ENCODE results near the gene SLC17A7. TPM values are rescaled to one million over a fixed set of nuclear protein-coding genes. Genes with fewer than 3 reads are reported as not detected.

The SLC17A7 gene
- total and polyA plus RNA-seq, 5 donors from 2014 or later, result not detected

GRCh38 chr19:49427855-49428546 is 13.3 kb downstream of the SLC17A7 start:
- peak overlapping the region in 3 of 4 donors; percentile 41 to 74 (median 67) for H3K4me3 Mint-ChIP-seq
- H3K4me1 Mint-ChIP-seq, result peaks cover 5 to 68% (median 21%) of the 10 kb centered on the region in 4 donors
- no peak overlapping the region for H3K27ac Mint-ChIP-seq
- peaks cover 94% of the 10 kb centered on the region for H3K27me3 Mint-ChIP-seq
- Histone ChIP-seq H3K9me3 (ENCODE audit: control insufficient read depth in 2 of 2, low read length in 2 of 2) (no peaks in the 10 kb centered on the region), H3K27me3 (ENCODE audit: control insufficient read depth, insufficient read depth, low read length) (peaks cover 46% of the 10 kb centered on the region), H3K4me3 (ENCODE audit: low read depth, low read length) (no peak overlapping the region), H3K36me3 (ENCODE audit: control insufficient read depth, insufficient read depth, low read length) (no peaks in the 10 kb centered on the region), H3K4me1 (ENCODE audit: control insufficient read depth, insufficient read depth, low read length, poor library complexity, severe bottlenecking) (peaks cover 46% of the 10 kb centered on the region), H3K27ac (ENCODE audit: insufficient read depth, low read length, poor library complexity, severe bottlenecking) (no peak overlapping the region)
- H3K9me3 Mint-ChIP-seq, result peaks cover 0 to 15% (median 0%) of the 10 kb centered on the region in 7 donors
- DNase-seq (peak in 1 of 3 donors; percentile 35), ATAC-seq (ENCODE audit: low read depth in 2 of 2) (peak in 1 of 2 donors; percentile 23)
- H3K36me3 Mint-ChIP-seq, result peaks cover 3% of the 10 kb centered on the region

GRCh38 chr19:49427339-49427738 is 14.0 kb downstream of the SLC17A7 start:
- H3K27ac ChIP-seq (ENCODE audit: insufficient read depth, low read length, poor library complexity, severe bottlenecking), result no peak overlapping the region
- H3K4me1 ChIP-seq (ENCODE audit: control insufficient read depth, insufficient read depth, low read length, poor library complexity, severe bottlenecking), result peaks cover 46% of the 10 kb centered on the region
- no peaks in the 10 kb centered on the region for H3K36me3 ChIP-seq (ENCODE audit: control insufficient read depth, insufficient read depth, low read length)
- H3K27me3 Mint-ChIP-seq, result peaks cover 93% of the 10 kb centered on the region
- H3K27me3 ChIP-seq (ENCODE audit: control insufficient read depth, insufficient read depth, low read length), result peaks cover 50% of the 10 kb centered on the region
- peaks cover 5 to 68% (median 26%) of the 10 kb centered on the region in 4 donors for H3K4me1 Mint-ChIP-seq
- no peaks in the 10 kb centered on the region for H3K9me3 ChIP-seq (ENCODE audit: control insufficient read depth in 2 of 2, low read length in 2 of 2)
- H3K9me3 Mint-ChIP-seq, result peaks cover 0 to 15% (median 0%) of the 10 kb centered on the region in 7 donors
- H3K27ac Mint-ChIP-seq, result no peak overlapping the region
- ATAC-seq (ENCODE audit: low read depth in 2 of 2) (no peak), DNase-seq (no peak)
- H3K4me3 ChIP-seq (ENCODE audit: low read depth, low read length), result no peak overlapping the region
- H3K4me3 Mint-ChIP-seq, result peak overlapping the region in 1 of 4 donors; percentile 36
- H3K36me3 Mint-ChIP-seq, result peaks cover 8% of the 10 kb centered on the region

- peaks cover 8% of the 10 kb centered on the region for H3K36me3 Mint-ChIP-seq
- peaks cover 0 to 17% (median 0%) of the 10 kb centered on the region in 7 donors for H3K9me3 Mint-ChIP-seq
- ATAC-seq (ENCODE audit: low read depth in 2 of 2), result no peak
- Histone ChIP-seq H3K27me3 (ENCODE audit: control insufficient read depth, insufficient read depth, low read length) (peaks cover 60% of the 10 kb centered on the region), H3K36me3 (ENCODE audit: control insufficient read depth, insufficient read depth, low read length) (no peaks in the 10 kb centered on the region), H3K4me3 (ENCODE audit: low read depth, low read length) (no peak overlapping the region), H3K4me1 (ENCODE audit: control insufficient read depth, insufficient read depth, low read length, poor library complexity, severe bottlenecking) (peaks cover 49% of the 10 kb centered on the region), H3K27ac (ENCODE audit: insufficient read depth, low read length, poor library complexity, severe bottlenecking) (no peak overlapping the region), H3K9me3 (ENCODE audit: control insufficient read depth in 2 of 2, low read length in 2 of 2) (no peaks in the 10 kb centered on the region)
- H3K4me3 Mint-ChIP-seq, result no peak overlapping the region
- no peak overlapping the region for H3K27ac Mint-ChIP-seq
- DNase-seq, result no peak
- peaks cover 97% of the 10 kb centered on the region for H3K27me3 Mint-ChIP-seq
- peaks cover 5 to 75% (median 34%) of the 10 kb centered on the region in 4 donors for H3K4me1 Mint-ChIP-seq
Measured at GRCh38 chr19:49425922-49426592, 15.3 kb downstream of the SLC17A7 start.

GRCh38 chr19:49425178-49425577 is 16.1 kb downstream of the SLC17A7 start, which contains the start of gene GFY:
GFY (plus strand) TSS chr19:49425388; CDS start chr19:49426431, 1,043 bp downstream.
- Histone ChIP-seq H3K36me3 (ENCODE audit: control insufficient read depth, insufficient read depth, low read length) (no peaks in the 10 kb centered on the region), H3K27ac (ENCODE audit: insufficient read depth, low read length, poor library complexity, severe bottlenecking) (no peak within 1 kb of the TSS), H3K9me3 (ENCODE audit: control insufficient read depth in 2 of 2, low read length in 2 of 2) (no peaks in the 10 kb centered on the region), H3K4me1 (ENCODE audit: control insufficient read depth, insufficient read depth, low read length, poor library complexity, severe bottlenecking) (peaks cover 49% of the 10 kb centered on the region), H3K27me3 (ENCODE audit: control insufficient read depth, insufficient read depth, low read length) (peaks cover 60% of the 10 kb centered on the region), H3K4me3 (ENCODE audit: low read depth, low read length) (no peak within 1 kb of the TSS)
- DNase-seq, result no peak
- Mint-ChIP-seq H3K4me3 (peak within 1 kb of the TSS in 3 of 4 donors; percentile 65 to 78 (median 75)), H3K4me1 (peaks cover 5 to 77% (median 34%) of the 10 kb centered on the region in 4 donors), H3K36me3 (peaks cover 7% of the 10 kb centered on the region), H3K27me3 (peaks cover 97% of the 10 kb centered on the region), H3K27ac (peak within 1 kb of the TSS in 1 of 3 donors; percentile 64), H3K9me3 (peaks cover 0 to 16% (median 0%) of the 10 kb centered on the region in 7 donors)
- no peak for ATAC-seq (ENCODE audit: low read depth in 2 of 2)

GRCh38 chr19:49423985-49424303 is 17.4 kb downstream of the SLC17A7 start:
- Histone ChIP-seq H3K4me3 (ENCODE audit: low read depth, low read length) (peak overlapping the region; percentile 48), H3K36me3 (ENCODE audit: control insufficient read depth, insufficient read depth, low read length) (no peaks in the 10 kb centered on the region), H3K4me1 (ENCODE audit: control insufficient read depth, insufficient read depth, low read length, poor library complexity, severe bottlenecking) (peaks cover 49% of the 10 kb centered on the region), H3K27me3 (ENCODE audit: control insufficient read depth, insufficient read depth, low read length) (peaks cover 56% of the 10 kb centered on the region), H3K27ac (ENCODE audit: insufficient read depth, low read length, poor library complexity, severe bottlenecking) (no peak overlapping the region), H3K9me3 (ENCODE audit: control insufficient read depth in 2 of 2, low read length in 2 of 2) (no peaks in the 10 kb centered on the region)
- Mint-ChIP-seq H3K4me1 (peaks cover 5 to 80% (median 32%) of the 10 kb centered on the region in 4 donors), H3K36me3 (peaks cover 5% of the 10 kb centered on the region), H3K4me3 (peak overlapping the region; percentile 47 to 78 (median 66)), H3K27me3 (peaks cover 97% of the 10 kb centered on the region), H3K27ac (peak overlapping the region in 1 of 3 donors; percentile 18), H3K9me3 (peaks cover 0 to 16% (median 0%) of the 10 kb centered on the region in 7 donors)
- DNase-seq (peak in 1 of 3 donors; percentile 43), ATAC-seq (ENCODE audit: low read depth in 2 of 2) (peak in 1 of 2 donors; percentile 18)

GRCh38 chr19:49423071-49423984 is 18.0 kb downstream of the SLC17A7 start, which contains the start of gene PTH2:
PTH2 (minus strand) TSS chr19:49423441; CDS start chr19:49423339, 102 bp downstream.
- peaks cover 44% of the 10 kb centered on the region for H3K4me1 ChIP-seq (ENCODE audit: control insufficient read depth, insufficient read depth, low read length, poor library complexity, severe bottlenecking)
- Mint-ChIP-seq H3K27ac (peak within 1 kb of the TSS in 1 of 3 donors; percentile 55), H3K4me3 (peak within 1 kb of the TSS; percentile 58 to 84 (median 80)), H3K4me1 (peaks cover 5 to 75% (median 31%) of the 10 kb centered on the region in 4 donors), H3K36me3 (peaks cover 5% of the 10 kb centered on the region), H3K9me3 (peaks cover 0 to 16% (median 0%) of the 10 kb centered on the region in 7 donors), H3K27me3 (peaks cover 97% of the 10 kb centered on the region)
- H3K9me3 ChIP-seq (ENCODE audit: control insufficient read depth in 2 of 2, low read length in 2 of 2), result no peaks in the 10 kb centered on the region
- H3K4me3 ChIP-seq (ENCODE audit: low read depth, low read length), result peak within 1 kb of the TSS; percentile 61
- no peak within 1 kb of the TSS for H3K27ac ChIP-seq (ENCODE audit: insufficient read depth, low read length, poor library complexity, severe bottlenecking)
- ATAC-seq (ENCODE audit: low read depth in 2 of 2) (no peak), DNase-seq (no peak)
- peaks cover 61% of the 10 kb centered on the region for H3K27me3 ChIP-seq (ENCODE audit: control insufficient read depth, insufficient read depth, low read length)
- no peaks in the 10 kb centered on the region for H3K36me3 ChIP-seq (ENCODE audit: control insufficient read depth, insufficient read depth, low read length)

Data from CD4-positive, CD25-positive, alpha-beta regulatory T cell (primary cell).